NCI-H526 (cell line): Measurements from ENCODE around the gene PARP2.
"Not testable (repeated sequence)": the region's sequence is repeated elsewhere in the genome, so short reads cannot be mapped to it uniquely, and the experiment has no call there.

Source experiments
- DNase-seq, 2 experiments: peaks; one replicate each; lab custom pipeline; 2025; lab: John Stamatoyannopoulos, UW

The PARP2 gene

DNA sequence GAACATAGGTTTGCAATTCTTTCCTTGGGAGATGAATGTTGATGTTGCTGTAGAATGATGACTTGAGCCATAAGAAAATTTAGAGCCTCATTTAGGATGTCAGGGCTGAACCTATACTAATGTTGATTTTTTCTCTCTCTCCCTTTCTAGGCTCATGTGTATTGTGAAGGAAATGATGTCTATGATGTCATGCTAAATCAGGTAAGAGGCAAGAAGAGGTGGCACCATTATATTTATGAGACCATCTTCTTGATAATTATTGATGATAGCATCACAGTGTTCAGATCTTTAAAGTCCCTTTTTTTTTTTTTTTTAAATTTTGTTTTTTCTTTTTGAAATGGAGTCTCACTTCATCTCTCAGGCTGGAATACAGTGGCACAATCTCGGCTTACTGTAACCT, 3.3 kb downstream of the PARP2 start:
- no peak for DNase-seq

DNA sequence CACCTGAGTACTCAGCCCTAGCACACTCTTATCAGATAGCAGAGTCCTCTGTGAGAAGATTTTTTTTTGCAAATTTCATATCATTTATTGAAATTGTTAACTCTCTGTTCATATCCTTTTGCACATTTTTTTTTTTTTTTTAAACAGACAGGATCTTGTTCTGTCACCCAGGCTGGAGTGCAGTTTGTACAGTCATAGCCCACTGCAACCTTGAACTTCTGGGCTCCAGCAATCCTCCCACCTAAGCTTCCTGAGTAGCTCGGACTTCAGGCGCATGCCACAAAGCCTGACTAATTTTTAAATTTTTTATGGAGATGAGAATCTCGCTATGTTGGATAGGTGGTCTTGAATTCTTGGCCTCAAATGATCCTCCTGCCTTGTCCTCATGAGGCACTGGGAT, 4.3 kb downstream of the PARP2 start:
- DNase-seq: no peak

DNA sequence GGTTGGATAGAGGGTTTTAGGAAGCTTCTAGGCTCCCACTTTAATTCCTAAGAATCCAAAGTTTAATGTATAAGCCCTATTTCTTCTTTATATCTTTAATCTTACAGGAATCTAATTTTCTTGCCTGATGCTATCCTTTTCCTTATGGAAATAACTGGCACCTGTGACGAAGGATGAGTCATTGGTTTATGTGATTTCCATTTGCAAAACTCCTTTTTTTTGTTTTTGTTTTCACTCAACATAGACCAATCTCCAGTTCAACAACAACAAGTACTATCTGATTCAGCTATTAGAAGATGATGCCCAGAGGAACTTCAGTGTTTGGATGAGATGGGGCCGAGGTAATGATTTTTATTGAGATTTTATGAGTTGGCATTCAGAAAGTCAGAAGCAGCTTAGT, 6.8 kb downstream of the PARP2 start:
- no peak for DNase-seq

DNA sequence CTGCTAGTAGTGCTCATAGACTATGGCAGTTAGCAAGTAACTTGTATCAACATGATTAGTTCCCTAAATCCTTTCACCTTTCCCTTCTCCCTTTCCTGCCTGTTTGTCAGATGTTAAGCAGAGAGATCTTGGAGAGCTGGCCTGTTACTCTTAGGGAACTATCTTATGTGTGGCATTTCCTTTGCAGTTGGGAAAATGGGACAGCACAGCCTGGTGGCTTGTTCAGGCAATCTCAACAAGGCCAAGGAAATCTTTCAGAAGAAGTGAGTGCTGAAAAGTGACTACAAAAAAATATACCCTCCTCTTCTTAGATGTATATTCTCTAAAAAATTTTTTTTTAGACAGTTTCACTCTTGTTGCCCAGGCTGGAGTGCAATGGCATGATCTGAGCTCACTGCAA, 7.4 kb downstream of the PARP2 start:
- DNase-seq: no peak

DNA sequence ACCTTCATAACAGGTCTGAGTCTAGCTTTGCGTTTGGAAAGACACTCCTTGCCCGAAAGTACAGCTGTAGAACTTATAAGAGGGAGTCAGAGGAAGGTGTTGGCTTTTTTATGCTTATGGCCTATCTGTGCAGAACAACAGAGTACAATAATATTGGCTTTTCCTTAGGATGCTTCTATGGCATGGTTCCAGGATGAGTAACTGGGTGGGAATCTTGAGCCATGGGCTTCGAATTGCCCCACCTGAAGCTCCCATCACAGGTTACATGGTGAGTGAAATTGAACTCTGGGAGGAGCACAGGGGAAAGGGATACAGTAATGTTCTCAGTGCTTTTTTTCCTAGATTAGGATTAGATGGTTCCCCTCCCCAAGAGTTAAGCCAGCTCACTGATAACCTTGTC, 13.0 kb downstream of the PARP2 start:
- no peak for DNase-seq

DNA sequence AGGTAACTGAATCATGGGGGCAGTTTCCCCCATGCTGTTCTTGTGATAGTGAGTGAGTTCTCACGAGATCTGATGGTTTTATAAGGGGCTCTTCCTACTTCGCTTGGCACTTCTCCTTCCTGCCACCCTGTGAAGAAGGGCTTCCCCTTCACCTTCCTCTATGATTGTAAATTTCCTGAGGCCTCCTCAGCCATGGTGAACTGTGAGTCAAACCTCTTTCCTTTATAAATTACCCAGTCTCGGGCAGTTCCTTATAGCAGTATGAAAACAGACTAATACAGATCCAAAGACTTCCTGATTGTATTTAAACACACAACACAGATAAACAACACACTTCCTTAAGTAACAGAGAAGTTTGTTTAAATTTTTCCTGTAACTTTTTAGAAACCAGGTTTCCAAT, 15.0 kb downstream of the PARP2 start:
- DNase-seq: not testable (repeated sequence)

DNA sequence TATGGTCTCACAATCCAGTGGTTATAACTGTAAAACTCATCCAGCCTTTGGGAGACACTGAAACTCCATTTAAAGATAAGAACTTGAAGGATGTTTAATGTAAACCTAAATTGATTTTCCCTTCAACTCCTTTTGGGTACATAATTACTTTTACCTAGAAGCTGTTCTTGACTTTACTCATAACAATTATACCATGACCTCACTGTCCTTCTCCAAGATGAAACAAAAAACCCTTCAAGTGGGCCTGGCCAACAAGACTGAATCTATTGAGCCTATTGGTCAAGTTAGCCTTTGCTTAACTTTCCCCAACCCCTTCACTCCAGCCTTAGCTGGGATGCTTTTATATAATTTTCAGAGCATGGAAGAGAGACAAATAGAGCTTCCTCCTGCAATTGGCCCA, 22.5 kb downstream of the PARP2 start:
- DNase-seq: no peak

DNA sequence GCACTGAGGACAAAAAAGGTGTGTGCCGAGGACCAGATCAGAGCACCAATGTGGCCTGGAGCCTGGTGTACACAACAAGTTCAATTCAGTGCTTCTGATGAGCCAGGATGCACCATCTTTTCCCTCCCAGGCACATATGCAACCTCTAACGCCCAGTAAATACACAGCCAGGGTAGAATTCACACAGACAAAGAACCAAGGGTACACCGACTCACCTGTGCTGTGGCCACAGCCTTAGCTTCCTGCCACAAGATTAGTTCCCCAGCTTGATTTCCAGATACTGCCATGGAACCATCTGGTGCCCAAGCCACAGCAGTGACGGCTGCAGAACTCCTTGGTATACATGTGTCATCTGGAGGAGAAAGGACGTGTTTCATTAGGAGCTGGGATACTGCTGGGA, 29.4 kb downstream of the PARP2 start:
- DNase-seq: no peak

DNA sequence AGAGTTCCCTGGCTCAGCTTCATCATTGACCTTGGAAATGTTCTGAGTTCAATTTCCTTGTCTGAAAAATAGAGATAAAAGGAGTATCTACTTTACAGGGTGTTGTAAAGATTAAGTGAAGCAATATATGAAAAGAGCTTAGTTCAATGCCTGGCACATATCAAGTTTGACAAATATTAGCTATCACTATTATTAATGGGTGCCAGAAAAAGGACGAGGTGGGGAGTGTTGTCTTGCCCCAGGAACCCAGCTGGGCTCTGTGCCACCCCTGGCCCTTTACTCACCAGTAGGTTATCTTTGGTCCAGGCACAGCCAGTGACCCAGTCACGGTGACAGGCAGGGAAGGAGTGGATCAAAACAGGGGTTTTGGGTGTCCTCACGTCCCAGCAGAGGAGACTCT, 32.0 kb downstream of the PARP2 start:
- DNase-seq: no peak

DNA sequence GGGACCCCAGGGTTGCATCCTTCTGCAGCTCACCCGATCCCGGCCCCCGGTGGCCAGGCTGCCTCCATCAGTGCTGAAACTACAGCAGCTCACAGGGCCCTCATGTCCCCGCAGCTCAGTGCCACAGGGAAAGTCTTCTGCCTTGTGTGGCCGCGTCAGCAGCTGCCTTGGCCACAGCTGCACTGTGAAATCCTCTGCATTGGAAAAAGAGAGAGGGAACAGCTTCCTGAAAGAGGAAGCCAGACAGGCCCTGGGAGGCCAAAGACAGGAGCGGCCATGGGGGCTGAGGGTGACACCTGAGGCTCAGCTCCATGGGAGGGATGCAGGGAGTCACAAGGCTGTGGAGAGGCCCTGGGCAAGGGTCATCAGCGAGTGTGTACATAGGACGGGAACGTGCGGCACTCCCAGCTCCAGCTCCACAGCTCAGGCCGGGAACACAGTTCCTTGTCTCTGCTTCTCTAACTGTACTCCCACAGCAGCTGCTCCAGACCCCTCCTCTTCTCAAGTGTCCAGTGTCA, 32.7 kb downstream of the PARP2 start:
- no peak for DNase-seq

DNA sequence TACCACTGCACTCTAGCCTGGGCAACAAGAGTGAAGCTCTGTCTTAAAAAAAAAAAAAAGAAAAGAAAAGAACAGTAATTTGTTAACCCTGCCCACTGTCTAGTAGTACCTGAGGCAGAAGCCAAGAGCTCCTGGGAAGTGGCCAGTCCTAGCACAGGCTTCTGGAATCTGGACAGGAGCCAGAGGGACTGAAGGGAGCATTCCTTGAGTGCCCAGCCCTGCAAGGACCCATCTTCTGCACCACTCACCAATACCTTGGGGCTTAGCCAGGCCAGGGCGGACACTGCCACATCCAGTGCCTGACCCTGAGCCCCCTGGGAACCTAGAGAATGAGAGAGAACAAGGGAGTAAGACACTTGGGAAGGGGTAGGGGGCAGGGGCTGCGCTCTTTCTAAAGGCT, 33.7 kb downstream of the PARP2 start:
- no peak for DNase-seq

DNA sequence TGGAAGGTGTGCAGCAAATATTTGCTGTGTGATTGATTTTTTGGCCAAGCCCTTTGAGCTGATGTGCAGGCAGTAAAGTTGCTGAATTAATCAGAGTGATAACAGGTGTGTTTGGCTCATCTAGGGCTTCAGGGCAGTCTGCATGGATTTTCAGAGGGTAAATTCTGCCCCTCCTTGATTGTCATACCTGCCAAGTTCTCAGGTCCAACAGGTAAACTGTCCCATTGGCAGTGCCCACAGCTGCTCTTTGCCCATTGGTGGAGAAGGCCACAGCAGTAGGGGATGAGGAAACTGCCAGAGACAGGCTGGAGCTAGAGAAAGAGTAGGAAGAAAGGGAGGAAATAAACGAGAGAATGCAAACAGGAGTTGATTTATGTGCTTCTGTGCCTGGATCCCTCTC, 36.3 kb downstream of the PARP2 start:
- DNase-seq: no peak

DNA sequence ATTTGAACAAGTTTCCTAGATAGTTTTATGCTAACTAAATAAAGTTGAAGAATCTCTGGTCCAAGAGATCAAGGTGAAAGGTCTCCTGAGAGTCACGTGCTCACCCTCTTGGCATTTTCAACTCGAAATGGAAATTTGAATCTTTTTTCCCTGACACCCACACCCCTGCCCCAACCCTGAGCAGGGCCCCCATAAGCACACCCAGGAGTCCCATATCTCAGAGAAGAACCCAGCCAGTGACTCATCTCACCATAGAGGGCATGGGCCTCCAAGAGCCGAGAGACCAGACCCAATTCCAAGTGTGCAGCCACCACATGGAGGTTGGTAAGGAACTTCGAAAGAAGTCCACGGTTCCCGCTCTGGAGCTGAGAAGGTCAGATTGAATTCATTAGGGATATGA, 37.2 kb downstream of the PARP2 start:
- DNase-seq: no peak

DNA sequence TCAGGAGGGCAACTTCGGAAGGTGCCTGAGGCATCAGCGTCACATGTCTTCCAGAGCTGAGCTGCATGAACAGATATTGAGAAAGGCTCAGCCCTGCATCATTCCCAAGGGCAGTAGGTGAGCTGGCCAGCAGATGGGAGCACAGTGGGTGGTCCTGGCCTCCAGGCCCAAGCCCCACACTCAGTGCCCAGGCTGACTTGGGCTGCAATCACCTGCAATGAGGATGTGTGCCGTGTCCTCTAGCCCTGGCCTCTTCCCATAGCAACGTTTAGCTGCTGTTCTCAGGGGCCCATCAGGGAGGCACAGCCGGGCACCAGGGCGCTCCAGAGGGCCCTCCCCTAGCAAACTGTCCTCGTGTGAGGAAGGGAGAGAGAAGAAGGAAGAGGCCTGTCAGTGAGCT, 37.9 kb downstream of the PARP2 start:
- no peak for DNase-seq

DNA sequence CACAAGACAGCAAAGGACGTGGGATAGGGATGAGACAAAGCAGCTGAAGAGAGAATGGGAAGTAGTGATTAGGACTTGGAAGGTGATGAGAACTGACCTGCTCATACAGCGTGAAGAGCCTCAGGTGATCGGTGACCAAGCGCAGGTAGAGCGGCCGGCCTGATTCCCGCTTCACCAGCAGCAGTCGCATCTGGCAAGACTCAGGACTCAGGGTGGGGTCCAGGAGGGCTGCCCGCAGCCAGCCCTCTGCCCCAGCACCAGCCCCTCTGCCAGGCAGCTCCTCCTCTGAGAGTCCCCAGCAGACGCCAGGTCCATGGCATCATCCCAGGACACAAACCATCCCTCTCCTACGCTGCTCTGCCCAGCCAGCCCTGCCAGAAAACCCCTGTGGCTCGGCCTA, 39.1 kb downstream of the PARP2 start:
- DNase-seq: no peak

DNA sequence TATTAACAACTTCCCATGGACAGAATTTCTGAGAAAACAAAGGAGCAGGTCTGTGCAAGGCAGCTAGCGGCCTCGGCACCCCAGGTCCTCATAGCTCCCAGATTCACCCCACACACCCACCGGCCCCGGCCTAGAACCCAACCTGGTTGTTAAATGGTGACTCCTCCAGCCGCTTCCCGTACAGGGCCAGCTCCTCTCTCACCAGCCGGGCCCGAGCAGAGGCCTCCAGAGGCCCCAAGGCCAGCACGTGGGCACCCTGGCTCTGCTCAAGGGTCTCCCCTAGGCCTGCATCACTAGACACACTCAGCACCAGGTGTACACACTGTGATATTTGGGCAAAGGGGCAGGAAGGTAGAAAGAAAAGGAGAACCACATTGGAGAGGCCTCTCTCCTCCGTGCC, 39.6 kb downstream of the PARP2 start:
- DNase-seq: no peak

DNA sequence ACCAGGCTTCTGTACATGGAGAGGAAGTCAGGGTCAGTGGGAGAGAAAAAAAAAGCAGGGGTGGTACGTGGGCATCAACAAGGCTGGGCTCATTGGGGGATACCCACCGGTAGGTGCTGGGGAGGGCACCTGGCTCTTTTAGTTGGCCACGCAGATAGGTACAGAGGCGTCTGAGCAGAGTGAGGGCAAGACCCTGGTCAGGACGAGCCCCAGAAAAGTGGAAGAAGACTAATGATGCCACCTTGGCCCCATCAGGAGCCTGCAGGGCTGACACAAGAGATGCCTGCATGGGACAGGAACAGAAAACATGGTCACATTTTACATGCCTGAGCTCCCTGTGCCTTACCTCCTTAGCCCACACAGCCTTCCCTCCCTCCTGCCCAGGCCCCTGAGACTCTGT, 40.2 kb downstream of the PARP2 start:
- DNase-seq: no peak

DNA sequence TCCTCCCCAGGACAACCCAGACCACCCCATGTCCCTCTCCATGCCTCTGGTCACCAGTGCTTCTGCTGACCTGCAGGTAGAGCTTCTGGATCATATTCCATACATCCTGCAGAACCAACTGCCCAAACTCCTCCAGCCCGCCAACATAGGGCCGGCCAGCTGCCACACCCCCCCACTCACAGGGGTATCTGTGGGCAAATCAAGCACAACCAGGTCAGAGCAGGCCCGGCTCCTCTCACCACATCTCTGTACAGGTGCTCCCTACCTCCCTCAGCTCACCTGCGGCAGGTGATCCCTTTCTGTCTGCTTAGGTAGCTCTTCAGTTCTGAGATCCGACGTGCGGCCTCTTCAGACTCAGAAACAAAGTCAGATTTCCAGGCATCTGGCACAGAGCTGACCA, 40.9 kb downstream of the PARP2 start:
- DNase-seq: no peak

DNA sequence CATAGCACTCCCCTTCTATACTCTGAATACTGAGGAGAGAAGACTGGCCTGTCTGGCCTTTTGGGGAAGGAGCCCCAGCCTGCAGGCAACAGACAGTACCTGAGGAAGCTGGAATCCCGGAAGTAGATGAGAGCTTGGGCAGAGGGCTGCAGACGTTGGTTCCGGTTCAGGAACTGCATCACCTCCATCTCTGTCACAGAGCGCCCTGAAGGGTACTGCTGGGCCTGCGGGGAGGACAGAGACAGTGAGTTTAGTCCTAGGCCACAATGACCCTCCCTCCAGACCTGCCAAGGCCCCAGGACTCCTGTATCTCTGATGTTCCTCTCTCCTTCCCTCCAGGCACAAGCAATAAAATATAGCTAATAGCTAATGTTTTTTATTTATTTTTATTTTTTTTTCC, 41.5 kb downstream of the PARP2 start:
- no peak for DNase-seq

DNA sequence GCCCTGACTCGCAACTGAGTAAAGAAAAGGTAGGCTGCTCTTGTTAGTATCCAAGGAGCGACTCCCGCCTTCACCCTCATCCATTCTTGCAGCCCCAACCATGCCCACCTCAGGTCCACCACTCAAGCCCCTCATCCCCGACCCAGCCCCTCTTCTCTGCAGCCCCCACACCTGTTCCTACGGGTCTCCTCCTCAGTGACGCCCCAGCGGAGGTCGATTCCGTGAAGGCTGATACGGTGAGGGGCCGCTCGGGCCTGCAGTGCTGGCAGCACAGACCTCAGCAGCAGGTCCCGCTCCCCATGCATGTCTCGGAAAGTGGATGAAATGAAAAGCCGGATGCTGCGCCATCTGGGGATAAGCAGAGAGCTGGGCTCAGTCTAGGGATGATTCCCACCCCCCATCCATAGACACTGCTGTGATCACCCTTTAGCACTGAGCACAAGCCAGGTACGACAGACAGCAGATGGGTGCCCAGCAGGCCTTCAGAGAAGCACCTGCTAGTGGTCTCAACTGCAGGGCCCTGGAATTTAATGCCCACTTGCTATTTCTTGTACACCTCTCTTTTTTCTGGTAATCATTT, 42.9 kb downstream of the PARP2 start:
- DNase-seq: no peak

DNA sequence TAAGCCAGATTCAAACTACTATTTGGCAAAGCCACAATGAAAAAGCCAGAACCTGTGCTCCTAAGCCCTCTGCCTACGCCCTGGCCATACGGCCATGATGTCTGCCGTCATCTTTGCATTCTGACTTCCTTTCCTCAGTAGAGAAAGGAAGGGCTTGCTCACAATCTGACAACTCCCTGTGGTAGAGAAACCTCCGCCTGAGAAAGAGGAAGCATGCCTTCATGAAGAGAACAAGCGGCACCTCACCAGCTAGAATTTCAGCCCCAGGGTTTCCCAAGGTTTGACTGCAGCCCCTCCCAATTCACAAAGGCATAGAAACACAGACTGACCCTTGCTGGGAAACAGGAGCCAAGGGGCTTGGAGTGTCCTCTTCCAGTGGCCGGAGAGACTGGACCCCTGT, 44.1 kb downstream of the PARP2 start:
- no peak for DNase-seq

DNA sequence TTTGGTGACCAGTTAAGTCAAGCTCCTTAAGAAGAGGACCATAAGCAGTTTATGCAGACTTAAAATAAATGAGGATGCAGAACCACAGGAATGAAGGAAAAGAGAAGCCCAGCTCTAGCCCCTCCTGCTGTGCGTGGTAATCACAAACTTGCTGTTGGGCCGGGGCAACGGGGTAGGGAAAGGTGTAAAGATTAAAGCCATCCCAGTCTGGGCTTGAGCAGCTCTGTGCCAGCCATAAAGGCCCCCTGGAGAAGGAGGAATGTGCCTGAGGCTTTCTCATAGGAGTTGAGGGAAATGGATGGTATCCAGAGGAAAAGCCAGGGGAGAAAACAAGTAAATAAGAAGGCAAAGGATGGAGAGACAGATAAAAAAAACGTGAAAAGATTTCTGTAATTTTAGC, 44.7 kb downstream of the PARP2 start:
- DNase-seq: no peak

DNA sequence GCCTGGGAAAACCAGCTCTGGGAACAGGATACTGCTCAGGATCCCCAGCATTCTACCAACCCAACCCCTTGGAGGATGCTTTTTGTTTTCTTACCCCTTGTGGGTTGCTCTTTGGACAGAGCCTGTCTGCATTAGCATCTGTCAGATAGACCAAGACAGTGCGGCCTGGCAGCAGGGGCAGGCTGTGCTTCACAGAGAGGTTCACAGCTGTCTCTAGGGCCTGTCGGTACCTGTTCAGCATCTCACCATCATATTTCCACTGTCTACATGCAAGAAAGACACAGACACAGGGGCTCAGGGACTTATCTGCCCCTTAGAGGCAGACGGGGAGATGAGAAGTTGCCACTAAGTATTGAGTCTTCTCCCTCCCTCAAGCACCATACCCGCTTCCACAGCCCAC, 48.1 kb downstream of the PARP2 start:
- DNase-seq: no peak

DNA sequence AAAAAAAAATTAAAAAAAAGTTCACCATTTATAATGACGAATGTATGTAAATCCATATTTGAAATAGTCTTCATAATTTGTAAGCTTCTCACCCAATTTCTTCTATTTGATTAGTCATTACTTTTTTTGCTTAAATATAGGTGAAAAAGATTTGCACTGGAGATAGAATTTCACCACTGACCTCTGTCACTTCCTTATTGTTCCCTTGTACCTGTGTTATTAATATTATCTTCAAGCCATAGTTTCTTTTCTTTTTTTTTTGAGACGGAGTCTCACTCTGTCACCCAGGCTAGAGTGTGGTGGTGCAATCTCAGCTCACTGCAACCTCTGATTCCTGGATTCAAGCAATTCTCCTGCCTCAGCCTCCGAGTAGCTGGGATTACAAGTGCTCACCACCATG, 54.1 kb downstream of the PARP2 start:
- DNase-seq: no peak

DNA sequence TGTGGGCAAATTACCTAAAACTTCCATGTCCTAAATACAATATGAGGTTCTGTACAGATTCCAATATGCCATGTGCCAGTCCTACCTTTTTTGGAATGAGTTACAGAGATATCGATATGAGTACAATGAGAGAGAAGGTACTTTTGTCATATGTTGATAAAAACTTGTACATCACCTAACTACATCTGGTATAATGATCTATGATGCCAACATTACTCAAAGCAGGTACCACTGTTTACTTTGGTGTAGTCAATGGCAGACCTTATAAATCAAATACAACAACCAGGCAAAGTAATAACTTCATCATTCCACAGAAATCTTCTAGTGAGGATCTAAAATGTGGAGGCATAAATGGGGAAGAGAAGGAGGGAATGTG, 57.1 kb downstream of the PARP2 start:
- DNase-seq: no peak
